ENCODE results near the gene AP2A2. TPM values are rescaled to one million over a fixed set of nuclear protein-coding genes. Genes with fewer than 3 reads are reported as not detected.

AP2A2 gene
- total RNA-seq, 4 donors from 2014 or later, result 70.5 to 130 (median 102) TPM

DNA sequence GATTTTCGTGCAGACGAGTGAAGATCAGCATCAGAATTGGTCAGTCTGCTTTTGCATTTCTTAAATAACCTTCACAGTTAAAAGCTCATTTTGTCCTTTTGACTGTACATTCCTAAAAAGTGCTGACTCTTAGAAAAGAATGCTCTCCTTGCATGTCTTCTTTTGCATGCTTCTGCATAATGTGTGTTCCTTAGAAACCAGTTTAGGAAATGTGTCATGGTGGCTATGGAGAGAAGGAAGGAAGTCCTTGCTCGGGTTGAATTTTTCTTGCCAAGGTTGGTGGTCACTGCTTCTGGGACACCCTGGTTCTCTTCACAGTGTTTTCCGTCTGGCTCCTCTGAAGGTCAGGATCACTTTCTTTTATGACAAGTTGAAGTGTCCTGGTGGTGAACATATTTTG, 6.8 kb downstream of the AP2A2 start:
- in situ Hi-C loops (cut with MboI; ENCODE audit: low pct_ligation_motif_present in 1 of 4, low pct_unique_long_range_greater_than_20kb in 1 of 4, low sequenced_read_pairs in 3 of 4), result no loop called here
- Histone ChIP-seq H3K27me3 (no peaks in the 10 kb centered on the region), H3K4me1 (peaks cover 18 to 60% (median 36%) of the 10 kb centered on the region in 4 donors), H3K4me3 (no peak overlapping the region), H3K9me3 (no peaks in the 10 kb centered on the region), H3K36me3 (no peaks in the 10 kb centered on the region), H3K27ac (peak overlapping the region; percentile 27 to 59 (median 53))
- DNase-seq, result no peak
- intact Hi-C loops (cut with DNase I; ENCODE audit: low total_unique reads), result no loop called here
- TF ChIP-seq POLR2AphosphoS5 (IDR thresholded peaks at IDR 0.05) (peak in 2 of 3 donors; percentile 15 to 24), POLR2A (IDR thresholded peaks at IDR 0.05) (no peak)
- TF ChIP-seq, protein P1, sequence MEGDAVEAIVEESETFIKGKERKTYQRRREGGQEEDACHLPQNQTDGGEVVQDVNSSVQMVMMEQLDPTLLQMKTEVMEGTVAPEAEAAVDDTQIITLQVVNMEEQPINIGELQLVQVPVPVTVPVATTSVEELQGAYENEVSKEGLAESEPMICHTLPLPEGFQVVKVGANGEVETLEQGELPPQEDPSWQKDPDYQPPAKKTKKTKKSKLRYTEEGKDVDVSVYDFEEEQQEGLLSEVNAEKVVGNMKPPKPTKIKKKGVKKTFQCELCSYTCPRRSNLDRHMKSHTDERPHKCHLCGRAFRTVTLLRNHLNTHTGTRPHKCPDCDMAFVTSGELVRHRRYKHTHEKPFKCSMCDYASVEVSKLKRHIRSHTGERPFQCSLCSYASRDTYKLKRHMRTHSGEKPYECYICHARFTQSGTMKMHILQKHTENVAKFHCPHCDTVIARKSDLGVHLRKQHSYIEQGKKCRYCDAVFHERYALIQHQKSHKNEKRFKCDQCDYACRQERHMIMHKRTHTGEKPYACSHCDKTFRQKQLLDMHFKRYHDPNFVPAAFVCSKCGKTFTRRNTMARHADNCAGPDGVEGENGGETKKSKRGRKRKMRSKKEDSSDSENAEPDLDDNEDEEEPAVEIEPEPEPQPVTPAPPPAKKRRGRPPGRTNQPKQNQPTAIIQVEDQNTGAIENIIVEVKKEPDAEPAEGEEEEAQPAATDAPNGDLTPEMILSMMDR (IDR thresholded peaks at IDR 0.05), result no peak
- WGBS, 2 donors (ENCODE audit: low coverage in 1 of 2), result 78 to 79% methylated on average over 2 to 4 of the region's 4 CpGs

DNA sequence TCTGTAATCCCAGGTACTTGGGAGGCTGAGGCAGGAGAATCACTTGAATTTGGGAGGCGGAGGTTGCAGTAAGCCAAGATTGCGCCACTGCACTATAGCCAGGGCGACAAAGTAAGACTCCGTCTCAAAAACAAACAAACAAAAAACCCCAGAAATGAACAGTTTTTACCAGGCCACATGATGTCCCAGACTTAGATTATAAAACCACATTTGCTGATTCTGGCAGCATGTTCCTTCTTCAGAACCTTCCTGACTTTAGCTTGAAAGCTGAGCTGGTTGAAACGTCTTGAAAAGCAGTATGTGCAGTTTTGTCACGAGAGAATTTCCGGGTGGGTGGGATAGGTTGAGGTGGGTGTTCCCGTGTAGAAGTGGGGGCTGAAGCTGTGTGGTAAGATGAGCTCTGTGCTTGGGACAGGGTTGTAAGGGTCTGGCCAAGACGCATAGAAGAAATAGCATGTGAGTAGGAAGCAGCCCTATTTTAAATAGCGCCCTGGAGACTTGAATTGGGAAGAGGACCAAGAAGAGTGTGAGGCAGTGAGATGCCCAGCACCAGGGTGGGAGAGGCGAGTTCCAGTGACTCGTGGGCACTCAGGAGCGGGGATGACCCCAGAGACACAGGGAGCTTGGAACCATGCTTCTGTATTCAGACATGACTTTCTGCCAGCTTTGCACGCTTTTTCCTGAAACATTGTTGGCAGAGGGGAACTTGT, 7.6 kb downstream of the AP2A2 start:
- intact Hi-C loops (cut with DNase I; ENCODE audit: low total_unique reads) (no loop called here), in situ Hi-C loops (cut with MboI; ENCODE audit: low pct_ligation_motif_present in 1 of 4, low pct_unique_long_range_greater_than_20kb in 1 of 4, low sequenced_read_pairs in 3 of 4) (no loop called here)
- Histone ChIP-seq H3K27me3 (no peaks in the 10 kb centered on the region), H3K9me3 (no peaks in the 10 kb centered on the region), H3K4me1 (peaks cover 15 to 52% (median 28%) of the 10 kb centered on the region in 4 donors), H3K27ac (peak overlapping the region; percentile 11 to 59 (median 34)), H3K36me3 (no peaks in the 10 kb centered on the region), H3K4me3 (no peak overlapping the region)
- TF ChIP-seq POLR2A (IDR thresholded peaks at IDR 0.05) (peak; percentile 22), POLR2AphosphoS5 (IDR thresholded peaks at IDR 0.05) (peak in 1 of 3 donors; percentile 18), EP300 (IDR thresholded peaks at IDR 0.05; ENCODE audit: low read depth) (no peak)
- TF ChIP-seq, protein P1 (IDR thresholded peaks at IDR 0.05), result no peak
- WGBS, 2 donors (ENCODE audit: low coverage in 1 of 2), result 59 to 60% methylated on average over 9 to 14 of the region's 14 CpGs
- DNase-seq, result no peak

DNA sequence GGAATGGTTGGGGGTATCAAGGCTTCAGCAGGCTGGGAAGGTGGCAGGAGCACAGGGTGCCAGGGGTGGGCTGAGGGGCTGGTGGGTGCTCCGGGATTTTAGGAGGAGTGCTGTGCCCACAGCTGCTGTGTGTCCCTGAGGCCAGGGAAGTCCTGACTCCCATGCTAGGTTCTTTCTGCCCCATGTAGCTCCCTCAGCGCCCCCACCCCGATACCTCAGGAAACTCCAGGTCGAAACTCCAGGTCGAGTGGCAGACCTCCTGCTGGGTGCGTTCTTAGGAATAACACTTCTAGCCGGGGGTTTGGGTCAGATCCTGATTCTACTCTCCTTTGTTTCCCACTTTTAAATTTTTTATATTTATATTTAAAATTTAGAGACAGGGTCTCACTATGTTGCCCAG, 8.3 kb downstream of the AP2A2 start:
- H3K9me3 ChIP-seq, result no peaks in the 10 kb centered on the region
- TF ChIP-seq, protein P1 (IDR thresholded peaks at IDR 0.05), result no peak
- TF ChIP-seq EP300 (IDR thresholded peaks at IDR 0.05; ENCODE audit: low read depth), result no peak
- no peak for TF ChIP-seq POLR2A (IDR thresholded peaks at IDR 0.05)
- no peak for TF ChIP-seq POLR2AphosphoS5 (IDR thresholded peaks at IDR 0.05)
- 93% methylated on average over 7 of the region's 7 CpGs; no CpG with 5 or more reads in 1 of the 2 donors for WGBS, 2 donors (ENCODE audit: low coverage in 1 of 2)
- H3K36me3 ChIP-seq, result no peaks in the 10 kb centered on the region
- H3K27ac ChIP-seq, result peak overlapping the region; percentile 2 to 59 (median 34)
- DNase-seq, result no peak
- no peaks in the 10 kb centered on the region for H3K27me3 ChIP-seq
- intact Hi-C loops (cut with DNase I; ENCODE audit: low total_unique reads) (no loop called here), in situ Hi-C loops (cut with MboI; ENCODE audit: low pct_ligation_motif_present in 1 of 4, low pct_unique_long_range_greater_than_20kb in 1 of 4, low sequenced_read_pairs in 3 of 4) (no loop called here)
- peaks cover 8 to 45% (median 21%) of the 10 kb centered on the region in 4 donors for H3K4me1 ChIP-seq
- peak overlapping the region in 1 of 4 donors; percentile 8 for H3K4me3 ChIP-seq

DNA sequence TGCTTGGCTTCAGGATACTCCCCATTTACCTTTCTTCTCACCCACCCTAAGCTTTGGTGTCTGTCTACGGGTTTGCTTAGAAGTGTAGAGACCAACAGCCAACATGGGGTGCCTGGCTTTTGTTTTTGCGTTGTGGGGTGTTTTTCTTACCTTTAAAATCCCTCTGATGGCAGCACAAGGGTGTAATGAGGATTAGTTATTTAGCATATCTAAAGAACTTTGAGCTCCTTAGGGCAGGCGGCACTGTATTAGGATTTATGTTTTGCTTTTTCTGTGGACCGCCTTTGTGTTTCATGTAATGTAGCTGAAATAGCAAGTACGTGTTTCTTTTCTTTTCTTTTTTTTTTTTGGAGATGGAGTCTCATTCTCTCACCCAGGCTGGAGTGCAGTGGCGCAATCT, 8.9 kb downstream of the AP2A2 start:
- DNase-seq, result no peak
- H3K4me1 ChIP-seq, result peaks cover 2 to 39% (median 15%) of the 10 kb centered on the region in 4 donors
- no peaks in the 10 kb centered on the region for H3K36me3 ChIP-seq
- in situ Hi-C loops (cut with MboI; ENCODE audit: low pct_ligation_motif_present in 1 of 4, low pct_unique_long_range_greater_than_20kb in 1 of 4, low sequenced_read_pairs in 3 of 4) (no loop called here), intact Hi-C loops (cut with DNase I; ENCODE audit: low total_unique reads) (no loop called here)
- H3K27me3 ChIP-seq, result no peaks in the 10 kb centered on the region
- H3K27ac ChIP-seq, result peak overlapping the region; percentile 2 to 59 (median 33)
- no peaks in the 10 kb centered on the region for H3K9me3 ChIP-seq
- 81 to 94% methylated on average over 3 to 6 of the region's 6 CpGs for WGBS, 2 donors (ENCODE audit: low coverage in 1 of 2)
- no peak overlapping the region for H3K4me3 ChIP-seq
- TF ChIP-seq EP300 (IDR thresholded peaks at IDR 0.05; ENCODE audit: low read depth) (no peak), POLR2A (IDR thresholded peaks at IDR 0.05) (no peak), POLR2AphosphoS5 (IDR thresholded peaks at IDR 0.05) (no peak)
- TF ChIP-seq, protein P1 (IDR thresholded peaks at IDR 0.05), result no peak
